Naive B cell (primary cell): ENCODE measurements around the gene CLTB. TPM values are rescaled to one million over a fixed set of nuclear protein-coding genes. Genes with fewer than 3 reads are reported as not detected.
"Not testable (repeated sequence)": the region's sequence is repeated elsewhere in the genome, so short reads cannot be mapped to it uniquely, and the experiment has no call there.

ENCODE experiments used
- ATAC-seq, 2 donors: fragments of 150-1000 bp; cut with Tn5 transposase; 2 replicates each; pipeline ENCODE4 v1.10.0; 2021; ENCODE audit warnings: low read depth in 2 of 2, mild to moderate bottlenecking in 2 of 2, moderate library complexity in 2 of 2
- DNase-seq: peaks from one replicate; pipeline ENCODE4 v3.0.0; 2022
- H3K27ac Mint-ChIP-seq, 6 donors: one replicate each; pipeline ENCODE4 v1.8.0; 2020 to 2022; ENCODE audit warnings: mild to moderate bottlenecking in 6 of 6, mixed read lengths in 6 of 6, moderate library complexity in 5 of 6, inconsistent platforms in 2 of 6
- H3K27me3 Mint-ChIP-seq, 3 donors: one replicate each; pipeline ENCODE4 v1.8.0; 2021 to 2022; ENCODE audit warnings: mixed read lengths in 3 of 3, mild to moderate bottlenecking in 1 of 3
- H3K36me3 Mint-ChIP-seq, 2 donors: one replicate each; pipeline ENCODE4 v1.8.0; 2020 to 2022; ENCODE audit warnings: mixed read lengths in 2 of 2, inconsistent platforms in 1 of 2, mild to moderate bottlenecking in 1 of 2
- H3K4me1 Mint-ChIP-seq, 3 donors: one replicate each; pipeline ENCODE4 v1.8.0; 2020 to 2022; ENCODE audit warnings: mixed read lengths in 3 of 3, inconsistent platforms in 1 of 3, mild to moderate bottlenecking in 1 of 3, moderate library complexity in 1 of 3
- H3K4me3 Mint-ChIP-seq, 8 donors: one replicate each; pipeline ENCODE4 v1.8.0; 2020 to 2022; ENCODE audit warnings: mild to moderate bottlenecking in 8 of 8, mixed read lengths in 8 of 8, moderate library complexity in 8 of 8, inconsistent platforms in 2 of 8
- H3K9me3 Mint-ChIP-seq, 7 donors: one replicate each; pipeline ENCODE4 v1.8.0; 2020 to 2022; ENCODE audit warnings: mixed read lengths in 7 of 7, mild to moderate bottlenecking in 5 of 7, inconsistent platforms in 2 of 7, moderate library complexity in 1 of 7
- polyA plus RNA-seq, 6 donors: library from polyadenylated mRNA; unstranded; fragments of 300-500 nt; fragmentation: Illumina TruSeq; gene quantifications; one replicate each; pipeline ENCODE4 v1.2.3, GENCODE V29; 2021; ENCODE audit warnings: low read depth in 6 of 6

Gene CLTB
- polyA plus RNA-seq, 6 donors from 2014 or later, result 42.3 to 64.4 (median 55.2) TPM

DNA sequence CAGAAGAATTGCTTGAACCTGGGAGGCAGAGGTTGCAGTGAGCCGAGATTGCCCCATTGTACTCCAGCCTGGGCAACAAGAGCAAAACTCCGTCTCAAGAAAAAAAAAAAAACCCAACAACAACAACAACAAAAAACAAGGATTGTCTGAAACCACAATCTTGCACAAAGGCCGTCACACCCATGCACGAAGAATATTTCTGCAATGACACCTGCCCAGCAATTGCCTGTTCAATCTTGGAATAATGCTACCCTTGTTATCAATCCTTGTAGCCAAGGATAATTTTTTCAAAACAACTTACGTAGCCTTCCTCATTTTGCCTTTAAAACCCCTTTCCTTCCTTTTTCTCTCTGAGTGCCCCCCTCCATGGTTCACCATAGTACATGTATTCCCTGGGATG lies 3.7 kb upstream of the CLTB start:
- Mint-ChIP-seq H3K4me3 (peak overlapping the region in 1 of 8 donors; percentile 64), H3K27ac (no peak overlapping the region), H3K4me1 (peaks cover 6 to 17% (median 12%) of the 10 kb centered on the region in 3 donors), H3K27me3 (peaks cover 10 to 19% (median 16%) of the 10 kb centered on the region in 3 donors), H3K9me3 (peaks cover 0 to 10% (median 0%) of the 10 kb centered on the region in 7 donors), H3K36me3 (no peaks in the 10 kb centered on the region)
- ATAC-seq (no peak), DNase-seq (no peak)

DNA sequence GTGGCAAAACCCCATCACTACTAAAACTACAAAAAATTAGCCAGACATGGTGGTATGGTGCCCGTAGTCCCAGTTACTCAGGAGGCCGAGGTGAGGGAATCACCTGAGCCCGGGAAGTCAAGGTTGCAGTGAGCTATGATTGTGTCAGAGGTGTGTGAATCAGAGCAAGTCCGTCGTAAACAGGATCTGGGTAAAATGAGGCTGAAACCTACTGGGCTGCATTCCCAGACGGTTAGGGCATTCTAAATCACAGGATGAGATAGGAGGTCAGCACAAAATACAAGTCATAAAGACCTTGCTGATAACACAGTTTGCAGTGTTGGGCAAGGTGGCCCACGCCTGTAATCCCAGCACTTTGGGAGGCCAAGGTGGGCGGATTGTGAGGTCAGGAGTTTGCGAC lies 1.9 kb upstream of the CLTB start:
- H3K27ac Mint-ChIP-seq, result peak overlapping the region in 1 of 6 donors; percentile 73
- DNase-seq (no peak), ATAC-seq (no peak)
- H3K27me3 Mint-ChIP-seq, result peaks cover 7 to 17% (median 13%) of the 10 kb centered on the region in 3 donors
- peaks cover 10 to 34% (median 27%) of the 10 kb centered on the region in 3 donors for H3K4me1 Mint-ChIP-seq
- peaks cover 0 to 10% (median 0%) of the 10 kb centered on the region in 7 donors for H3K9me3 Mint-ChIP-seq
- H3K36me3 Mint-ChIP-seq, result no peaks in the 10 kb centered on the region
- H3K4me3 Mint-ChIP-seq, result peak overlapping the region in 1 of 8 donors; percentile 7

DNA sequence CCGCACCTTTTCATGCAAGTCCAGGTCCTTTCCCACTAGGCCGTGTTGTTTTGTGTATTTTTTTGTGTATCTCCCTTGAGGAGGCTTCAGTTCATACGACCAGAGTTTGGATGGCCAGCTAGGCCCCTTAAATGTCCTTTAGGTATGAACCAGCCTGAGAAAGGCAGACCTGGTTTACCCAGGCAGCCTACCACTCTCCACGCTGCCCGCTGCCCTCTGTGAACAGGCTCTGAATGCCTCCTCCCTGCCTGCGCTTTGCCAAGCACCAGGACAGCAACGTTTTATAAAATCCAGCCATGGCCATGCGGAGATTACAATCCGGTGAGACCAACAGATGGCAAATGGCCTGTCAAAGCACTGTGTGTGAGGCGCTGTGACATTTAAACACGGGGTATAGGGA lies 626 bp upstream of the CLTB start:
- peaks cover 0 to 10% (median 0%) of the 10 kb centered on the region in 7 donors for H3K9me3 Mint-ChIP-seq
- ATAC-seq, result no peak
- no peak for DNase-seq
- peak overlapping the region; percentile 71 to 88 (median 82) for H3K4me3 Mint-ChIP-seq
- peaks cover under 1 to 7% (median 5%) of the 10 kb centered on the region in 3 donors for H3K27me3 Mint-ChIP-seq
- H3K4me1 Mint-ChIP-seq, result peaks cover 15 to 41% (median 37%) of the 10 kb centered on the region in 3 donors
- peak overlapping the region in 3 of 6 donors; percentile 27 to 90 (median 85) for H3K27ac Mint-ChIP-seq
- H3K36me3 Mint-ChIP-seq, result no peaks in the 10 kb centered on the region

DNA sequence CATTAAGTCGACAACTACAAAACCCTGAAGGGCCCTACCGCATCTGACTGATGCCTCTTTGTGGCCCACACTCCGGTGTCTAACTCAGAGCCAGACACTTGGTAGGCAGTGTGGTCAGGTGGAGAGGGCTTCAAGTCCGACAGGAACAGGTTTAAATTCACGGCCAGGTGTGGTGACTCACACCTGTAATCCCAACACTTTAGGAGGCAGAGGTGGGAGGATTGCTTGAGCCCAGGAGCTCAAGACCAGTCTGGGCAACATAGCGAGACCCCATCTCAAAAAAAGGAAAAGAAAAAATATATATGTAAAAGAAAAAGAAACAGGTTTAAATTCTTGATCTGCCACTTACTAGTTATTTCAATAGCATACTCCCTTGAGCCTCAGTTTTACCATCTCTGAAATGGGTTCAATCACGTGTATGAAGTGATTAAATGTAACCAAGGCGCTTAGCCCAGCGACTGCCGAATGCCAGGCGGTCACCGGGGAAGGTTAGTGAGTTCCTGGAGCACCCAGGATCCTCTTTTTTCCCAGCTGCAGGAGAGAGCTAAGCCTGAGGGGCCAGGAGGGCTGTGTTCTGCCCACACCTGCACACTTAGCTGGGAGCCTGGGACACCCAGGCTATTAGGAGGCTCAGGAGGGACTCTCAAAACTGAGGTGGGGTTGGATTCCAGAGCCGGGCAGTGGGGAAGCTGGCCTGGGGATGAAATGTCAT lies 943 bp downstream of the CLTB start:
- Mint-ChIP-seq H3K9me3 (no peaks in the 10 kb centered on the region), H3K4me1 (peaks cover 26 to 51% (median 41%) of the 10 kb centered on the region in 3 donors), H3K27ac (peak overlapping the region in 5 of 6 donors; percentile 44 to 88 (median 73)), H3K4me3 (peak overlapping the region; percentile 79 to 90 (median 84)), H3K27me3 (peaks cover 0 to 2% (median 0%) of the 10 kb centered on the region in 3 donors), H3K36me3 (no peaks in the 10 kb centered on the region)
- ATAC-seq (no peak), DNase-seq (no peak)

DNA sequence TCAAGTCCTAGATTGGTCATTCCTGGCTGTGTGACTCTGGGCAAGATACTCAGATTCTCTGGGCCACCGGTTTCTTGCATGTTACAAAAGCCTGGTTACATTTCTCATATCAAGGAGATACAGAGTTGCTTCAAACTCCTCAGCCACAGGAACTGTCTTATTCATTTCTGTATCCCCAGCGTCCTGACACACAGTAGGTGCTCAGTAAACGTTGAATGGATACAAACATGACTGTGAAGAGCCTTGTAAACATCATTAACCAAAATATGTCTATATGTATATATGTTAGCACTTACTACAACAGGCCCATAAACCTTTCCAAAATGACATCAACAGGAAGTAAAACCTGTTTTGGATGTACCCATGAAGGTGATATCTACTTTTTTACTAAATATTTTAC lies 1.6 kb downstream of the CLTB start:
- DNase-seq, result no peak
- H3K27me3 Mint-ChIP-seq, result no peaks in the 10 kb centered on the region
- ATAC-seq, result no peak
- H3K4me3 Mint-ChIP-seq, result peak overlapping the region in 7 of 8 donors; percentile 47 to 89 (median 82)
- H3K36me3 Mint-ChIP-seq, result peaks cover 0 to 5% of the 10 kb centered on the region in 2 donors
- no peaks in the 10 kb centered on the region for H3K9me3 Mint-ChIP-seq
- H3K4me1 Mint-ChIP-seq, result peaks cover 26 to 51% (median 41%) of the 10 kb centered on the region in 3 donors
- H3K27ac Mint-ChIP-seq, result peak overlapping the region in 3 of 6 donors; percentile 7 to 88 (median 67)

DNA sequence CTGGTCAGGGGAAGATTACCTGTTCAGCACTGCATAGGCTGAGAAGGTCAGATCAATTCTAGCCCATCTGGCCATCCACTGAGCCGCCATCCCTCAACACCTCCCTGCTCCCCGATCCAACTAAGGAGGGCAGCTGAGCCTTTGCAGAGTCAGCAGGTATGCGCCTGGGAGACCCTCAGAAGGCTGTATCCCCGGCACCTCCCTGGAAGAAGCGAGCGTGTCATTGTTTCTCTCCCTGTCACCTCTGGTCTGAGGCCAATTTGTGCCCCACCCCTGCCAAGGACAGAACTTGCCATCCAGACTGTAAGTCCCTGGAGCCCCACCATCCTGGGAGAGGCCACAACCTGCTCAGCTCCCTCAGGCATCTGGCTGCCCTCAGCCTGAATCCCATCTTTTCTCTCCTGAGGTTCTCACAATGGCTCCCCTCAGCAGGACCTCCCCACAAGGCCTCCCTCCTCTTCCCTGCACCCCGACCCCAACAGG lies 2.6 kb downstream of the CLTB start:
- no peaks in the 10 kb centered on the region for H3K9me3 Mint-ChIP-seq
- no peak for ATAC-seq
- peak overlapping the region in 3 of 8 donors; percentile 3 to 84 (median 25) for H3K4me3 Mint-ChIP-seq
- H3K27me3 Mint-ChIP-seq, result no peaks in the 10 kb centered on the region
- DNase-seq, result no peak
- H3K27ac Mint-ChIP-seq, result peak overlapping the region in 2 of 6 donors; percentile 60 to 74
- H3K36me3 Mint-ChIP-seq, result peaks cover 0 to 7% of the 10 kb centered on the region in 2 donors
- H3K4me1 Mint-ChIP-seq, result peaks cover 26 to 51% (median 41%) of the 10 kb centered on the region in 3 donors

DNA sequence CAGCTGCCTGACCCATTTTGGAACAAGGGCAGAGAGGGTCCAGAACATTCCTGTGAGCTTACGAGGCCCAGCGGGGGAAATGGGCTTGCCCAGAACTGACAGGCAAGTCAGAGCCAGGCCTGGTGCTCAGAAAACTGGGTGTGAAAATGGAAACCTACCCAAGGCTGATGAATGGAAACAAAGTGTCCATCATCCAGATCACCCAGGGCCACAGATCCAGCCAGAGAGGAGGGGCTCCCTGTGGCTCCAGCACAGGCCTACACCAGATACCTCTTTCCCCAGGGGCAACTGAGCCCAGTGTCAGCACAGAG lies 3.1 kb downstream of the CLTB start:
- Mint-ChIP-seq H3K4me3 (no peak overlapping the region), H3K9me3 (no peaks in the 10 kb centered on the region), H3K4me1 (peaks cover 26 to 51% (median 41%) of the 10 kb centered on the region in 3 donors), H3K27ac (no peak overlapping the region), H3K27me3 (no peaks in the 10 kb centered on the region), H3K36me3 (peaks cover 0 to 7% of the 10 kb centered on the region in 2 donors)
- DNase-seq (no peak), ATAC-seq (no peak)

DNA sequence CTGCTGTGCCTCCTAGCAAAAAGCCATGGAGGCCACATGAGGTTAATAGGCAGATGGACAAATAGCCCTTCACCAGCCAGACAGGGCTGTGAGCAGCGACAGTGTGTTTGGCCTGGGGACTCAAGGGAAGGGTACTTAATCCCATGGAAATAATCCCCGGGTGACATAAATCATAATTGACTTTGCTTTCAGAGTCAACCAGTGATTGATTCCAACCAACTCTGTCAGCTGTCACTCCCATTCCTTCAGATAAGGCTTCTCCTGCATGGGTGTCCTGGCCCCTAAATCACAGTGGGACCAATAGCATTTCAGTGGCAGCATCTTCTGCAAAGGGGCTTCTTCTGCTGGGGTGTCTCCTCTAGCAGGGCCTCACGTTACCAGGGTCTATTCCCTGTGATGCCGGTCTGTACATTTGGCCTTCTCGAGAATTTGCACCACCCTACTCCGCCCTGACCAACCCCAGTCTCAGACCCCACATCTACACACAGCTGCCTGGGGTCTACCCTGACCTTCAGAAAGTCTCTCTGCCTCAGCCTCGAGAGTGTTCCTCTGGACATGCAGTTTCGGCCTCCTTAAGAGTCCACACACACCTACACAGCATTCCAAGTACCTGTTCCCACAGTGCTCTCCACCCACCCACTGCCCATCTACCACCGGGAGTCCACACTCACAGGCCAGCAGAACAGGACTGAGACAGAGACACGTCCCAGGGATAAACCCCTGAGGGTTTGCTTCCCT lies 3.7 kb downstream of the CLTB start:
- Mint-ChIP-seq H3K9me3 (no peaks in the 10 kb centered on the region), H3K27me3 (no peaks in the 10 kb centered on the region), H3K36me3 (peaks cover 0 to 7% of the 10 kb centered on the region in 2 donors), H3K4me1 (peaks cover 26 to 51% (median 41%) of the 10 kb centered on the region in 3 donors), H3K4me3 (peak overlapping the region in 1 of 8 donors; percentile 62), H3K27ac (no peak overlapping the region)
- DNase-seq (no peak), ATAC-seq (no peak)

DNA sequence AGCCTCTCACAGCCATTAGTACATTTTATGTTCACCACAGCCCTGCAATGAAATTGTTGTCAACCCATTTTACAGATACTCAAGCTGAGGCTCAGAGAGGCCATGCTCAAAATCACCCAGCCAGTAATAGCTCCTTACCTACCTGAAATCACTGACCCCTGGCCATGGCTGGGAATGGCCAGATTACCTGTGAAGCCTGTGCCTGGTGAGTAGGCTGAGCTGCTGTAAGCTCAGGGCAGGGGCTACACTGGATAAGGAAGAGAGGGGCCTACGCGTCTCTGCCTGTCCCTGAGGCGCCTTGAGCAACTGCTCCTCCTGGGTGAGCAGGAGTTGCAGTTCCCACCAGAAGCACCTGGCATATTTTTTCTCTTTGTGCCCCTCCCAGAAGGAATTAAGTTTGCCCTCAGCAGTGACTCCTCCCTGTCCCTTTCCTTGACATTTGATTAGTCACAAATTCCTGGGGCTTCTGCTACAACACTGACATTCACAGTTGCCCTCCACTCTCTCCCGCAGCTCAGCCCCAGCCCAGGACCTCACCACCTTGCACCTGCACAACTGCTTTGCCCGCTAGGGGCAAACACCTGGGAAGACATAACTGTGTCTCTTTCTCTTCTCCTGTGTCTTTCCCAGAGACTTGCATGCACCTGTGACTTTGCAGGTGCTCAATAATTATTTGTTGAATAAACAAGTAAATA lies 5.7 kb downstream of the CLTB start:
- Mint-ChIP-seq H3K27ac (peak overlapping the region in 1 of 6 donors; percentile 20), H3K9me3 (no peaks in the 10 kb centered on the region), H3K36me3 (peaks cover 7 to 9% of the 10 kb centered on the region in 2 donors), H3K4me1 (peaks cover 20 to 45% (median 29%) of the 10 kb centered on the region in 3 donors), H3K4me3 (no peak overlapping the region), H3K27me3 (no peaks in the 10 kb centered on the region)
- ATAC-seq (no peak), DNase-seq (no peak)

DNA sequence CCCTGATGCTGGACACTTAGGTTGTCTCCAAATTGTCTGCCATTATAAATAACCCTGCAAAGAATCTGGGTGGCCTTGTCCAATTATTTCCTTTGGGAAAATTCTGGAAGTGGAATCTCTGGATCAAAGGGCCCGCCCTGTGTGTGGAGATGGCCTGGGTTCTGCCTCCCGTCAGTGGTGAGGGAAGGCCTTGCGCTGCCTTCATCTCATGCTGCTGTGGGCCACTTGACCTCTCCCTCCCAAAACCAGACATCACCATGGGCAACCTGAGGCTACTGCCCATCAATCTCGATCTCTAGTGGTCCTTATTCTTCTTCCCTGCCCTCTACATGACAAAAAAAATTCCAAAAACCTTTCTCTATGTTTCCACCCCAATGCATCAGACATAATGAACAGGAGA lies 6.6 kb downstream of the CLTB start:
- Mint-ChIP-seq H3K36me3 (peaks cover 7 to 9% of the 10 kb centered on the region in 2 donors), H3K27me3 (no peaks in the 10 kb centered on the region), H3K4me3 (no peak overlapping the region), H3K4me1 (peaks cover 20 to 38% (median 20%) of the 10 kb centered on the region in 3 donors), H3K27ac (no peak overlapping the region), H3K9me3 (peaks cover 0 to under 1% (median 0%) of the 10 kb centered on the region in 7 donors)
- DNase-seq (no peak), ATAC-seq (no peak)

DNA sequence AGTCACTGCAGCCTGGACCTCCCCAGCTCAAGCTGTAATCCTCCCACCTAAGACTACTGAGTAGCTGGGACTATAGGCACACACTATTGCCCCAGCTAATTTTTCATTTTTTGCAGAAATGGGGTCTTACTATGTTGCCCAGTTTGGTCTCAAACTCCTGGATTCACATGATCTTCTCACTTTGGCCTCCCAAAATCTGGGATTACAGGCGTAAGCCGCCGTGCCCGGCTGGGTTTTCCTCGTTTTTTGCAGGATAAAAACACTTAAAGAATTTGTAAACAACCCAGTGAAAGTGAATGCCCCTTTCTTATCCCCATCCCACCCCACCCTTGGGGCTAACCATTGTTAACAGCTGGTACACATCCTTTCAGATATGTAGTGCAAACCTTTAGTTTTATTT lies 7.7 kb downstream of the CLTB start:
- H3K4me3 Mint-ChIP-seq, result no peak overlapping the region

DNA sequence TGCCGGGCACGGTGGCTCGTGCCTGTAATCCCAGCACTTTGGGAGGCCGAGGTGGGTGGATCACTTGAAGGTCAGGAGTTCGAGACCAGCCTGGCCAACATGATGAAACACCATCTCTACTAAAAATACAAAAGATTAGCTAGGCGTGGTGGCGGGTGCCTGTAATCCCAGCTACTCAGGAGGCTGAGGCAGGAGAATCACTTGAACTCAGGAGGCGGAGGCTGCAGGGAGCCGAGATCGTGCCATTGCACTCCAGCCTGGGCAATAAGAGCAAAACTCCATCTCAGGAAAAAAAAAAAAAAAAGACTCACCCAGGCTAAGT lies 8.1 kb downstream of the CLTB start:
- not testable (repeated sequence) for H3K27ac Mint-ChIP-seq, H3K9me3 Mint-ChIP-seq, ATAC-seq, H3K36me3 Mint-ChIP-seq, DNase-seq, H3K27me3 Mint-ChIP-seq
- peak overlapping the region in 1 of 8 donors; percentile 10 for H3K4me3 Mint-ChIP-seq
- H3K4me1 Mint-ChIP-seq, result peaks cover 6 to 24% (median 16%) of the 10 kb centered on the region in 3 donors

More for the DNA sequence above, 7.7 kb downstream of the CLTB start:
- DNase-seq (no peak), ATAC-seq (no peak)
- H3K27ac Mint-ChIP-seq, result no peak overlapping the region
- H3K36me3 Mint-ChIP-seq, result peaks cover 7 to 9% of the 10 kb centered on the region in 2 donors
- H3K27me3 Mint-ChIP-seq, result no peaks in the 10 kb centered on the region
- peaks cover 9 to 26% (median 16%) of the 10 kb centered on the region in 3 donors for H3K4me1 Mint-ChIP-seq
- H3K9me3 Mint-ChIP-seq, result peaks cover 0 to 1% (median 0%) of the 10 kb centered on the region in 7 donors
